Endothelial cell of hepatic sinusoid (primary cell): ENCODE results near the gene AGAP1.
"Not testable (repeated sequence)": the region's sequence is repeated elsewhere in the genome, so short reads cannot be mapped to it uniquely, and the experiment has no call there.

Experiments used
- in situ Hi-C: cut with HindIII; loops from 2 replicates; pipeline ENCODE4 v1.10.0; 2017; ENCODE audit warnings: low sequenced_read_pairs

The AGAP1 gene

DNA sequence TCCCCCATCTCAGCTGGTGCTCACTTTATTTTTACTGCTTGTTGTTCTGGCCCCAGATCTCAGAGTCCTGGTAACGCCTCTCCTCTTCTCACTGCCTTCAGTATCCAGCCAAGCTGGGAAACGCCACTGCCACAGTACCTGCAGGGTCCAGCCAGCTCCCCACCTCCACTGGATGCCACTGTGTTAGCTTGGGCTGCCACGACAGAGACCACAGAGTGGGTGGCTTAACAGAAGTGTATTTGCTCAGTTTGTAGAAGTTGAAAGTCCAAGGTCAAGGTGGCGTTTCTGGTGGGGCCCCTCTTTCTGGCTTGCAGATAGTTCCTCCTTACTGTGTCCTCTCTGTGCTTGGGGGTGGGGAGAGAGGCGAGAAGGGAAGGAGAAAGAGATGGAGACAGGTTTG is 107.1 kb downstream of the AGAP1 start:
- in situ Hi-C loops: no loop called here

- in situ Hi-C loops: no loop called here
Measured at GRCh38 chr2:235601960-235602704, 108.3 kb downstream of the AGAP1 start.

GRCh38 chr2:235602971-235603370 is 109.1 kb downstream of the AGAP1 start:
- in situ Hi-C loops: not testable (repeated sequence)

DNA sequence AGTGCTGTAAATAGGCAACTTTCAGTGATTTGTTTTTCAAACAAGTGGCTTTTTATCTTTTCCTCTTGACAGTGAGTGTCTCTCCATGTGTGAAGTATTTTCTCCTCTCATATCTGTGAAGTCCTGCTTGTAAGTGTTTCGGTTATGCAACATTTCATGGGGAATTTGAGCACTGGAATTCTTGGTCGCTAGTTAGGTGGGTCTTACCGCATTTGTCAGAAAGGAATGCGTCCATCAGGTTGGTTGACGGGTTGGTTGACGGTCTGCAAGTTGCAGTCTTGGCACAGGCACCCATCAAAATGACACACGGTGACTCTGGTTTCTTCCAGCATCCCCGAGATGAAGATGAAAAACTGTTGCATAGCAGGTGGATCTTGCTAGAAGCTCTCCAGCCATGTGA is 109.8 kb downstream of the AGAP1 start:
- in situ Hi-C loops: no loop called here

GRCh38 chr2:235605312-235606003 is 111.6 kb downstream of the AGAP1 start:
- in situ Hi-C loops: no loop called here

DNA sequence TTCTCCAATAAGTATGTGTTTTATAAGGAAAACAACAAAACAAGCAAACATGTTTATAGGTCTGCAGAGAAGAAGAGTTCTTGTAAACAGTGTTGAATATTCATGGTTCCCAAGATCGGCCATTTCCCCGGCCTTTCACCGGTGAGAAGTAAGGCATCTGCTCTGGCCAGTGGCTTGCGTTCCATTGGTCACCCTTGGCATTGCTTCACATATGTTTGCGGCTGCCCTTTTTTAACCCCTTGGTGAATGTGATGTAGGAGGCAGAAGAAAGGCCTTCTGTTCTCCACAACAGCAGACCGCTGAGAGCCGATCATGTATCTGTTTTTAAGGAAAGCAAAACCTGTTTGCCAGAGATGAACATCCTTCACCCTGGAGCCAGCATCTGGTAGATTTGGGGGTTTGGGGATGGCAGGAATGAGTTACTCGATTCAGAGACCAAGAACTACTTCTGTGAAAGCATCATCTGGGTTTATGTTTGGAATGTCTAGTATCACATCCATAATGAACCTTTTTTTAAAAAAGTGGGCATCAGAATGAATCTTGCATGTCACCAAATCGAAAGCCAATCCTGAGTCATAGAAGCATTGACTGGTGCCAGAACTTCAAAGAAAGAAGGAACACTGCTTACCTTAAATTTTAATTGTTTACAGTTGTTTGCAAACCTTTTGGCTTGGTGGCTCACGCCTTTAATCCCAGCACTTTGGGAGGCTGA is 112.3 kb downstream of the AGAP1 start:
- in situ Hi-C loops: no loop called here

- in situ Hi-C loops: no loop called here
Measured at GRCh38 chr2:235607546-235608199, 113.8 kb downstream of the AGAP1 start.

- in situ Hi-C loops: no loop called here
Measured at GRCh38 chr2:235608200-235608887, 114.5 kb downstream of the AGAP1 start.

DNA sequence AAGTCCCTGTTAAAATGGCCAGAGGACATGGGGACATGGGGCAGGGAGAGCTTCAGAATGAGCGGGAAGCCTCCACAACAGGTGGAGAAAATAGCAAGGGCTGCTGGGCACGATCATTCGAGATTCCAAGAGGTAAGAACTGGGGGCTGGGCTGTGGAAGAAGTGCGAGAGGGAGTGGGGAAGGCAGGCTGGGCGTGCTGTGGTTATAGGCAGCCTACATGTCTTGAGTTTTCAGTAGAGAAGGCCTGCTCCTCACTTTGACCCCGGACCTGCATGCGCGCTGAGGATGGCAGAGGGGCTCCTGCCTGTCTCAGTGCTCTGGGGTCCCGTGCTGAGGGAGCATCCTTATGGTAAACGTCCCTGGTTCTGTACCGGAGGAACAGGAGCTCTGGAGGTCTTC is 115.5 kb downstream of the AGAP1 start:
- in situ Hi-C loops: no loop called here

GRCh38 chr2:235609746-235610145 is 115.9 kb downstream of the AGAP1 start:
- in situ Hi-C loops: no loop called here

GRCh38 chr2:235610696-235611257 is 116.9 kb downstream of the AGAP1 start:
- in situ Hi-C loops: no loop called here

DNA sequence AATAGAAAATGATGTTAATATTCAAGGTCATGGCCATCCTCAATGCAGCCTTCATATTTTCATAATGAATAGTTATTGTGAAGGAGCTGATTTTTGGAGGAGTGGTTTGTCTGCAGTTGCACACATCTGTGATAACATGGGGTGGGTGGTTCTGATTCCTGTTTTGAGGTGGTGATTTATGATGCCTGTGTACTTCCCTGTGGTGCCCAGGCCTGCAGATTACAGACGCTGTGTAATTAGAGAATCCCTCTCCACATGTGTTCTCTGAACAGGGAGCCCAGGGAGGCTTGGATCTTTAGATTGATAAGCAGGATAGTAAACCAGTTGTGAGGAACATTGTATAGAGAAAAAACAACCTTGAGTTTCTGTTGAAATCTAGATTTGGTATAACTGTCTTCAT is 117.5 kb downstream of the AGAP1 start:
- in situ Hi-C loops: no loop called here

GRCh38 chr2:235611756-235612155 is 117.9 kb downstream of the AGAP1 start:
- in situ Hi-C loops: no loop called here

GRCh38 chr2:235612181-235612950 is 118.5 kb downstream of the AGAP1 start:
- in situ Hi-C loops: no loop called here

- in situ Hi-C loops: no loop called here
Measured at GRCh38 chr2:235613649-235614048, 119.8 kb downstream of the AGAP1 start.

DNA sequence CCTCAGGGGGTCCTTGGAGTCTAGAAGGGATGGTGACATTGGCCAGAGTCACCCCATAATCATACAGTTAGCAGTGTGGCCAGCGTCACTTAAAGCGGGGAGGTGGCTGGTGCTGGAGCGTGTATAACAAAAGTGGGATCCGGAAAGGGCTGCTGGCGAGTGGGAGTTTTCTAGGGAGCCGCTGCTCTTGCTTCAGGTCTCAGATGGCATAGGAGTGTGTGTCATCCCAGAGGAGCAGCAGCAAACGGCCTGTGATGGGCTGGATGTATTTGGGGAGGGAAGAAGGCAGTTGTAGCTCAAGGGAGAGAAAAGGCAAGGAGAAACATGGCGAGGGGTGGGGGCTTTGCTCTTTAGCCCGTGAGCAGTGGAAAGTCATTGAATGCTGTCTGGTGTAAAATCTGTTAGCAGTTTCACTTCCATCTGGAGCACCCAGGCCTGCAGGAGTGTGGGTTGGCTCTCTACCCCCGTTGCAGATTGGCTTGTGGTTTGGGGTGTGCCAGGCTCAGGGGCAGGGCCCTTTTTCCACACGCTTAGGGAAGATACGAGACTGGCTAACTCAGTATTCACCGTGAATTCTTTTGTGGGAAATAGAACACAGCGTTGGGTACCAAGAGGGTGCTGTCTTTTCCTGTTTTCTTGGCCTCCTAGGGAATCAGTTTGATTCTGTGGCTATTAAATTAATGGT is 120.5 kb downstream of the AGAP1 start:
- in situ Hi-C loops: no loop called here

- in situ Hi-C loops: loop anchor here (5.0 kb wide), 1 partner anchor 107 kb away; no protein-coding TSS in a partner anchor
Measured at GRCh38 chr2:235614900-235615712, 121.3 kb downstream of the AGAP1 start.

GRCh38 chr2:235616885-235617284 is 123.0 kb downstream of the AGAP1 start:
- in situ Hi-C loops: loop anchor here (5.0 kb wide), 1 partner anchor 105 kb away; no protein-coding TSS in a partner anchor
